Karpas-422 (cell line): ENCODE measurements around the gene ALX3. TPM values are rescaled to one million over a fixed set of nuclear protein-coding genes. Genes with fewer than 3 reads are reported as not detected.

ENCODE experiments used
- DNase-seq: peaks from one replicate; pipeline ENCODE4 v3.0.0-alpha.2; 2015
- H2AFZ ChIP-seq: fragments of 200-600 bp; sonication (generic); 2 replicates; pipeline ENCODE4 v1.6.1; 2014; ENCODE audit warnings: antibody characterized with exemption, low read length, mixed read lengths
- H3K27ac ChIP-seq: fragments of 200-600 bp; sonication (generic); 2 replicates; pipeline ENCODE4 v1.5.1; 2014; ENCODE audit warnings: mild to moderate bottlenecking, low read length, moderate library complexity
- H3K27me3 ChIP-seq: fragments of 200-600 bp; sonication (generic); 2 replicates; pipeline ENCODE4 v1.6.1; 2014; ENCODE audit warnings: low read length, mixed read lengths
- H3K36me3 ChIP-seq: fragments of 200-600 bp; sonication (generic); 2 replicates; pipeline ENCODE4 v1.6.1; 2014; ENCODE audit warnings: low read length, mixed read lengths; ENCODE audit not compliant: insufficient read depth
- H3K4me1 ChIP-seq: fragments of 200-600 bp; sonication (generic); 2 replicates; pipeline ENCODE4 v1.6.1; 2014; ENCODE audit warnings: mild to moderate bottlenecking, low read length, mixed read lengths
- H3K4me2 ChIP-seq: fragments of 200-600 bp; sonication (generic); 2 replicates; pipeline ENCODE4 v1.6.1; 2014; ENCODE audit warnings: low read length, low read depth, mild to moderate bottlenecking; ENCODE audit not compliant: poor library complexity, severe bottlenecking
- H3K4me3 ChIP-seq: fragments of 200-600 bp; sonication (generic); 2 replicates; pipeline ENCODE4 v1.5.1; 2014; ENCODE audit warnings: mild to moderate bottlenecking, antibody characterized with exemption, low read length, mixed read lengths
- H3K79me2 ChIP-seq: fragments of 200-600 bp; sonication (generic); 2 replicates; pipeline ENCODE4 v1.6.1; 2014; ENCODE audit warnings: mild to moderate bottlenecking, low read length, mixed read lengths
- H3K9ac ChIP-seq: fragments of 200-600 bp; sonication (generic); 2 replicates; pipeline ENCODE4 v1.6.0; 2014; ENCODE audit warnings: low read length
- H3K9me2 ChIP-seq: fragments of 200-600 bp; sonication (generic), shearing (Covaris generic); replicated peaks from 2 replicates; pipeline ENCODE4 v1.6.0; 2014; ENCODE audit warnings: mild to moderate bottlenecking, low read length, moderate library complexity; ENCODE audit not compliant: insufficient read depth
- H3K9me3 ChIP-seq: fragments of 300-700, 200-600 bp; sonication (generic); 2 replicates; pipeline ENCODE4 v1.6.1; 2014; ENCODE audit warnings: low read length, mixed read lengths
- H4K20me1 ChIP-seq: fragments of 200-600 bp; sonication (generic); 2 replicates; pipeline ENCODE4 v1.6.1; 2014; ENCODE audit warnings: mild to moderate bottlenecking, antibody characterized with exemption, low read length, low read depth; ENCODE audit not compliant: insufficient read depth
- total RNA-seq: library from RNA; depleted of rRNA; stranded (reverse); fragments of >200 nt; shearing (Covaris generic); gene quantifications from 2 replicates; pipeline ENCODE4 v1.2.3, GENCODE V29; 2014; ENCODE audit warnings: low replicate concordance; rRNA removed

The ALX3 gene
- not detected in 2 replicates for total RNA-seq

DNA sequence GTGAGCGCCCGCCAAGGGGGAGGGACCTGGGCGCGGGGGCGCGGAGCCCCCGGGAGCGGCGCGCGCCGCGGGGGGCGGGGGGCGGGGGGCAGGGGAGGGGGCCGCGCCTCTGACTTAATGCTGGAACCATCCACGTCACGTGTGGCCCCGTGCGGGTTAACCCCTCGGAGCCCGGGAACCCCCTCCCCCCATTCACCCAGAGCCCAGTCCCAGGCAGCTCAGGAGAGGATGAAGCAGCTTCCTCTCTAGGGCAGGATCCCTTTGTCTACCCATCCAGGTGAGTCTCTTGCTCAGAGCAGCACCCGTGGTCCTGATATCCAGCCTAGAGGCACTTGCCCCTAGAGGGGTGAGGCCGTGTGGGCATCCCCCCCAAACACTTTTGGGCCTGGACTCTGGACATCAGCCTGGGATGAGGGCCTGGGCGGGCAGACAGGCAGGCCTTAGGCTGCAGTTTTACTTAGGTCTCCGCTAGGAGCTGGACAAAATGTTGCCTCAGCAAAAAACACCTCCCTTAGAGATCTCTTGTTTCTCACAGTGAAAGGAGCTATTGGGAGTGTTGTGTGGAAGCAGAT, at the start of gene ALX3:
Gene ALX3, minus strand, starts transcription at position 2 of the 572 bp plus-strand sequence. CDS start 60 bp downstream, outside the sequence.
- Histone ChIP-seq H3K9me3 (no peaks in the 10 kb centered on the region), H3K27me3 (no peaks in the 10 kb centered on the region), H4K20me1 (no peaks in the 10 kb centered on the region), H3K4me3 (no peak within 1 kb of the TSS), H3K9me2 (no peaks in the 10 kb centered on the region), H3K4me2 (no peak within 1 kb of the TSS), H3K27ac (no peak within 1 kb of the TSS), H3K36me3 (no peaks in the 10 kb centered on the region), H2AFZ (no peak within 1 kb of the TSS), H3K4me1 (no peaks in the 10 kb centered on the region), H3K9ac (no peak within 1 kb of the TSS), H3K79me2 (no peaks in the 10 kb centered on the region)
- no peak for DNase-seq

DNA sequence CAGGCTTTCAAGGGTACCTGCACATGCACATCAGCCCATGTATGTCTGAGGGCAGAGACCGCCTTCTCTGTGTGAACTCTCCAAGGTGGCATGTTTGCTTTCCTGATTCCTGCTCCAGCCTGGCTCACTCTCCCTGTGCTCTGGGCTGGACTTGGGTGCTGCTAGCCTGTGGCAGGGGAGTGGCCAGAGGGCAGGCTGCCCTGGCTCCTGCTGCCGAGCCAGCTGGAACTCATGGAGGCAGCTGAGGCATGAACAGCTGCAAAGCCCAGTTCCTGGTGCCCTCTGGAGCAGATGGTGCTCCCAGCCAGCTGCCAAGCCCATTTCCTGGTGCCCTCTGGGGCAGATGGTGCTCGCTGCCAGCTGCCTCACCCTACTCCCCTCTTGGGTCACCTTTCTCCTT, 49.4 kb upstream of the ALX3 start:
- H3K4me2 ChIP-seq: no peak overlapping the region
- no peaks in the 10 kb centered on the region; the same call in 1 of the 2 replicates for H3K36me3 ChIP-seq
- DNase-seq: no peak
- H2AFZ ChIP-seq: no peak overlapping the region
- H3K4me3 ChIP-seq: no peak overlapping the region
- peaks cover 20% of the 10 kb centered on the region for H3K4me1 ChIP-seq
- no peaks in the 10 kb centered on the region for H3K79me2 ChIP-seq
- H3K9me2 ChIP-seq: no peaks in the 10 kb centered on the region
- H3K9me3 ChIP-seq: peaks cover 11% of the 10 kb centered on the region
- H4K20me1 ChIP-seq: no peaks in the 10 kb centered on the region
- no peak overlapping the region for H3K27ac ChIP-seq
- no peak overlapping the region for H3K9ac ChIP-seq
- H3K27me3 ChIP-seq: peaks cover 5% of the 10 kb centered on the region; the same call in 1 of the 2 replicates

- peak overlapping the region; percentile 41; the same call in 1 of the 2 replicates for H3K27ac ChIP-seq
- no peaks in the 10 kb centered on the region for H3K9me2 ChIP-seq
- H3K4me3 ChIP-seq: no peak overlapping the region
- H3K4me1 ChIP-seq: peaks cover 28% of the 10 kb centered on the region
- peaks cover 5% of the 10 kb centered on the region; the same call in 1 of the 2 replicates for H3K27me3 ChIP-seq
- no peak overlapping the region for H2AFZ ChIP-seq
- H3K9ac ChIP-seq: no peak overlapping the region
- peak overlapping the region; percentile 4 for H3K4me2 ChIP-seq
- H3K79me2 ChIP-seq: no peaks in the 10 kb centered on the region
- no peaks in the 10 kb centered on the region; the same call in 1 of the 2 replicates for H3K36me3 ChIP-seq
- peaks cover 7% of the 10 kb centered on the region for H3K9me3 ChIP-seq
- no peaks in the 10 kb centered on the region for H4K20me1 ChIP-seq
- DNase-seq: no peak
Measured at GRCh38 chr1:110118636-110119396, 48.3 kb upstream of the ALX3 start.

DNA sequence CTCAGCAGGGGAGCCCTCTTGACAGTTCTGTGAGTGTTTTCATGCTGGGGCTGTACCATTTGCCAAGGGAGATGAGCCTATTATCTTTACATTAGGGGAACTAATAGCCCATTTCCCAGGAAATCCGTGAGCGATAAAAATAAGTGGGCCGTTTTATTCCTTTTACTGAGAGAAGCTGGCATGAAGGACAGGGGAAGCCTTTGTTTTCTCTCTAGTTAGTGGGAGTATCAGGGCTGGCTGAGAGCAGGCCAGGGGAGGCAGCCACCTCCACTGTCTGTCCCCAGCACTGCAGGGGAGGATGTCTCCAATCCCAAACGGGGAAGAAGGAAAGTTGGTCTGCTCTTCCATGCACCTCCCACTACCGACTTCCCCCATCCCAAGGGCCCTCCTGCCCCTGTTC, 44.3 kb upstream of the ALX3 start:
- no peaks in the 10 kb centered on the region for H3K79me2 ChIP-seq
- H3K4me3 ChIP-seq: no peak overlapping the region
- peaks cover 65% of the 10 kb centered on the region for H3K4me1 ChIP-seq
- H3K9me3 ChIP-seq: no peaks in the 10 kb centered on the region
- H3K4me2 ChIP-seq: no peak overlapping the region
- no peaks in the 10 kb centered on the region for H3K36me3 ChIP-seq
- H3K9ac ChIP-seq: no peak overlapping the region
- no peak overlapping the region for H2AFZ ChIP-seq
- no peaks in the 10 kb centered on the region for H3K27me3 ChIP-seq
- H3K9me2 ChIP-seq: no peaks in the 10 kb centered on the region
- DNase-seq: no peak
- H3K27ac ChIP-seq: peak overlapping the region; percentile 80
- no peaks in the 10 kb centered on the region for H4K20me1 ChIP-seq

GRCh38 chr1:110114173-110114572, 43.7 kb upstream of the ALX3 start:
- no peak for DNase-seq
- H3K36me3 ChIP-seq: no peaks in the 10 kb centered on the region
- peak overlapping the region; percentile 80 for H3K27ac ChIP-seq
- H3K27me3 ChIP-seq: no peaks in the 10 kb centered on the region
- H4K20me1 ChIP-seq: no peaks in the 10 kb centered on the region
- H3K4me2 ChIP-seq: no peak overlapping the region
- peaks cover 70% of the 10 kb centered on the region for H3K4me1 ChIP-seq
- no peaks in the 10 kb centered on the region for H3K79me2 ChIP-seq
- no peak overlapping the region for H3K4me3 ChIP-seq
- no peaks in the 10 kb centered on the region for H3K9me2 ChIP-seq
- H3K9me3 ChIP-seq: no peaks in the 10 kb centered on the region
- peak overlapping the region; percentile 28; the same call in 1 of the 2 replicates for H3K9ac ChIP-seq
- H2AFZ ChIP-seq: no peak overlapping the region

DNA sequence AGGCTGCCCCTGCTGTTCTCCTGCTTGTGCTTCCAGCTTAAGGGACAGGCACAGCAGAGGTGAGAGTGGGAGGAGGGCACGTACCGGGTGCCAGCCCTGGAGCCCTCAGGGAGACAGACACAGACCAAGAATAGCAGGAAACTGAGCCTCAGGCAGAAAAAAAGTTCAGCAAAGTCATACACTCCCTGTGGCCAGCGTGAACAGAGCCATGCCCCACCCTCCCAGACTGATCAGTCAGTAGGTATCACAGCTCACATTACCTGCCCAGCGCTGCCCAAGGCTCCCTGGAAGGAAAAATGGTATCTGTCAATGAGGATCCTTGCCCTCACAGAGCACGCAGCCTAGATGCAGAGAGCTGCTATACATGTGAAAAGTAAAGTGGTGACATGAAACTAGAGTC, 43.1 kb upstream of the ALX3 start:
- no peaks in the 10 kb centered on the region for H3K9me2 ChIP-seq
- H3K4me1 ChIP-seq: peaks cover 73% of the 10 kb centered on the region
- peak overlapping the region; percentile 80 for H3K27ac ChIP-seq
- H3K79me2 ChIP-seq: no peaks in the 10 kb centered on the region
- H4K20me1 ChIP-seq: no peaks in the 10 kb centered on the region
- H3K4me3 ChIP-seq: no peak overlapping the region
- H3K27me3 ChIP-seq: no peaks in the 10 kb centered on the region
- no peaks in the 10 kb centered on the region for H3K36me3 ChIP-seq
- peak overlapping the region; percentile 50 for H3K9ac ChIP-seq
- no peak overlapping the region for H3K4me2 ChIP-seq
- DNase-seq: no peak
- no peak overlapping the region for H2AFZ ChIP-seq
- H3K9me3 ChIP-seq: no peaks in the 10 kb centered on the region

GRCh38 chr1:110112656-110113055, 42.2 kb upstream of the ALX3 start:
- no peak for DNase-seq
- H3K36me3 ChIP-seq: no peaks in the 10 kb centered on the region
- no peaks in the 10 kb centered on the region for H3K79me2 ChIP-seq
- no peaks in the 10 kb centered on the region for H4K20me1 ChIP-seq
- H3K9me3 ChIP-seq: no peaks in the 10 kb centered on the region
- H3K27ac ChIP-seq: peak overlapping the region; percentile 80
- no peak overlapping the region for H3K4me2 ChIP-seq
- H3K4me3 ChIP-seq: no peak overlapping the region
- H2AFZ ChIP-seq: no peak overlapping the region
- H3K27me3 ChIP-seq: no peaks in the 10 kb centered on the region
- peak overlapping the region; percentile 50 for H3K9ac ChIP-seq
- peaks cover 73% of the 10 kb centered on the region for H3K4me1 ChIP-seq
- H3K9me2 ChIP-seq: no peaks in the 10 kb centered on the region

DNA sequence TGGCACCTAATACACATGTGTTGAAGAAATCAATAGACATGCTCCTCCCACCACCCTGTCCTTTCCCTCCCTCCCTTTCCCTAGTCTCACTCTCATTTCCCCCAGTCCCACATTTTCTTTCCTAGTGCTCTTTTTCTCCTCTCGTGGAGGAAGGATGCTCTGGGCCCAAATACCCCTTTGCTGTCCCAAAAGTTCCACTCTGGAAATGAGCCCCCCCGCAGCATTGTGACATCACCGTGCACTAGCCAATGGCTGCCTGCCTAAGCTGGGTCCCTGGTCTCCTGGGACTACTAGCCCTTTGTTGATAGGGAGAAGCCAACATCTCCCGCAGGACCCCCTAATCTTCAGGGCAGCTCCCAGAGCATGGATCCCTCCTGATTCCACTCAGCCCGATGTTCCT, 41.7 kb upstream of the ALX3 start, which contains the start of gene UBL4B:
Gene UBL4B, plus strand, starts transcription at position 301 of the 400 bp plus-strand sequence. Its CDS starts 92 bp downstream, at position 393.
- peaks cover 73% of the 10 kb centered on the region for H3K4me1 ChIP-seq
- no peaks in the 10 kb centered on the region for H3K27me3 ChIP-seq
- no peak for DNase-seq
- H3K9ac ChIP-seq: peak within 1 kb of the TSS; percentile 50
- H3K36me3 ChIP-seq: no peaks in the 10 kb centered on the region
- H4K20me1 ChIP-seq: no peaks in the 10 kb centered on the region
- H3K79me2 ChIP-seq: no peaks in the 10 kb centered on the region
- no peaks in the 10 kb centered on the region for H3K9me2 ChIP-seq
- peak within 1 kb of the TSS; percentile 80 for H3K27ac ChIP-seq
- peak within 1 kb of the TSS; percentile 31 for H3K4me2 ChIP-seq
- no peaks in the 10 kb centered on the region for H3K9me3 ChIP-seq
- H2AFZ ChIP-seq: no peak within 1 kb of the TSS
- no peak within 1 kb of the TSS for H3K4me3 ChIP-seq
